Cardiac fibroblast (primary cell): ENCODE data around the gene LTBP2.

Experiments used
- DNase-seq, 2 donors: peaks; one replicate each; pipeline versions ENCODE4 v3.0.0 to v3.0.0-alpha.2; 2010; ENCODE audit warnings: low read depth in 2 of 2
- H3K4me3 ChIP-seq, 2 donors: replicated peaks in 1 of 2; 1 replicate in 1 of 2; 2 replicates in 1 of 2; pipeline ENCODE4 v1.5.1; 2011; ENCODE audit warnings: low read depth in 2 of 2, low read length in 2 of 2, mild to moderate bottlenecking in 2 of 2, moderate library complexity in 1 of 2
- TF ChIP-seq, protein P1 (sequence below): IDR thresholded peaks from one replicate; pipeline ENCODE4 v1.5.1; 2011; ENCODE audit warnings: low read depth, mild to moderate bottlenecking, low read length, inconsistent platforms

The LTBP2 gene

DNA sequence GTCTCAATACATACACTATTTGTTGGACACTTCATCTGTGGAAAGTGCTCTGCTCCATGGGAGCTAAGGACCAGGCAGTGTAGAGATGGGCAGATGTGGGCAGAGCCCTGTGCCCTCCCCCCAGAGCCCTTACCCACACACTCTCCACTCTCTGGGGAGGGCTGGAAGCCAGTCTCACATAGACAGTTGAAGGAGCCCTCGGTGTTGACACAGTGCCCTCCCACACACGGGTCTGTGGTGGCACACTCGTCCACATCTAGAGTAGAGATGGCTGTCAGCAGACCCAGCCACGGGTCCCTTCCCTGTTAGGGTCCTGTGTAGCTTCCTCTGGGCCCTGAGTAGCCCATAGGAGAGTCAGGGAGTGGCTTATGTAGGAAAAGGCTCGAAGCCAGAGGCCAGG is 104.2 kb downstream of the LTBP2 start:
- DNase-seq = no peak
- TF ChIP-seq, protein P1, sequence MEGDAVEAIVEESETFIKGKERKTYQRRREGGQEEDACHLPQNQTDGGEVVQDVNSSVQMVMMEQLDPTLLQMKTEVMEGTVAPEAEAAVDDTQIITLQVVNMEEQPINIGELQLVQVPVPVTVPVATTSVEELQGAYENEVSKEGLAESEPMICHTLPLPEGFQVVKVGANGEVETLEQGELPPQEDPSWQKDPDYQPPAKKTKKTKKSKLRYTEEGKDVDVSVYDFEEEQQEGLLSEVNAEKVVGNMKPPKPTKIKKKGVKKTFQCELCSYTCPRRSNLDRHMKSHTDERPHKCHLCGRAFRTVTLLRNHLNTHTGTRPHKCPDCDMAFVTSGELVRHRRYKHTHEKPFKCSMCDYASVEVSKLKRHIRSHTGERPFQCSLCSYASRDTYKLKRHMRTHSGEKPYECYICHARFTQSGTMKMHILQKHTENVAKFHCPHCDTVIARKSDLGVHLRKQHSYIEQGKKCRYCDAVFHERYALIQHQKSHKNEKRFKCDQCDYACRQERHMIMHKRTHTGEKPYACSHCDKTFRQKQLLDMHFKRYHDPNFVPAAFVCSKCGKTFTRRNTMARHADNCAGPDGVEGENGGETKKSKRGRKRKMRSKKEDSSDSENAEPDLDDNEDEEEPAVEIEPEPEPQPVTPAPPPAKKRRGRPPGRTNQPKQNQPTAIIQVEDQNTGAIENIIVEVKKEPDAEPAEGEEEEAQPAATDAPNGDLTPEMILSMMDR = no peak
- no peak overlapping the region for H3K4me3 ChIP-seq

DNA sequence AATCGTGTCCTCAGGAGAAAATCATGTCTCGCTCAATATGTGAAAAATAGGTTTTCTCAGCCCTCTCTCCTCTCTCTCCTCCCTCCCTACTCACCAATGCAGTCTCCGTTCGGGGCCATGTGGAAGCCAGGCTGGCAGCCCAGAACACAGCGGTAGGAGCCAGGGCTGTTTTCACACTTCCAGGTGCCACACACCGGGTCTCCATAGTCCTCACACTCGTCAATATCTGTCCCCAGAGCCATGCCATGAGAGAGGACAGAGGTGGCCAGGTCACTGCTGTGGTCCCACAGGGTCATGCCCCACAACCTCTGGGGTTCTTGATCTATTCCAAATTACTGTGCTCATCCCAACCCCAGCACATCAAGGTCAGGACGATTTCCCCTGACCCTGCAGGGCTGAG is 105.0 kb downstream of the LTBP2 start:
- DNase-seq = no peak
- H3K4me3 ChIP-seq = no peak overlapping the region
- TF ChIP-seq, protein P1 = no peak

DNA sequence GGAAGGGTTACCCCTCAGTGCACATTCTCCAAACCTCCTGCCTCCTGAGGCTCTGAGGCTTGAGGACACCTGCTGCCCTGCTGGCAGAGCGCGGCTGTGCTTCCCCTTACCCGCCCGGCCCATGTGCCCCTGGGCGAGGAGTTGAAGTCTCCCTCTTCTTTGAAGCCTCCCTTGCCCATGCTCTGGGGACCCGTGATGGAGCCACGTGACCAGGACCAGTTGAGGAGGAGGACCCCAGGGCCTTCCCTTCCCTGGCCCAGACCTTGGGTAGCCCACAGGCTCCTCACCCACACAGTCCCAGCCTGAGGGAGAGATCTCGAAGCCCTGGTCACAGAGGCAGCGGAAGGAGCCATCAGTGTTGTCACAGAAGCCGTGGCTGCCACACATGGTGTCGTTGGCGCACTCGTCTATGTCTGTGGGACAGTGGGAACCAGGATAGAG is 105.6 kb downstream of the LTBP2 start:
- TF ChIP-seq, protein P1 = no peak
- DNase-seq = no peak
- no peak overlapping the region for H3K4me3 ChIP-seq

DNA sequence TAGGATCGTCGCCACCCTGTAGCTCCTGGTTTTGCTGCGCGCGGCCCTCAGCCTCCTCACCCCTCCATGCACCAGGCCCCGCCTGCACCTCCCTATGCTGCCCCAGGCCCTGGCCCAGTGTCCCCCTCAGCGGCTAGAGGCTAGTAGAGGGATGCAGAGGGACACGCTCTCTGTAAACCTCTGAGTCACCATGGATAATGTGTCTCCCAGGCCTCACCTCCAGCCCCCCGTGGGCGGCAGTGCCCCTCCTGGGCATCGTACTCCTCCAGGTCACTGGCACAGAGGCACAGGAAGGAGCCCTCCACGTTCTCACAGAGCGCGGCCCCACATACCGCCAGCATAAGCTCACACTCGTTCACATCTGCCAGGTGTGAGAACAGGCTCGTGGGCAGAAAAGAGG is 106.2 kb downstream of the LTBP2 start:
- no peak overlapping the region for H3K4me3 ChIP-seq
- no peak for DNase-seq
- TF ChIP-seq, protein P1 = no peak

DNA sequence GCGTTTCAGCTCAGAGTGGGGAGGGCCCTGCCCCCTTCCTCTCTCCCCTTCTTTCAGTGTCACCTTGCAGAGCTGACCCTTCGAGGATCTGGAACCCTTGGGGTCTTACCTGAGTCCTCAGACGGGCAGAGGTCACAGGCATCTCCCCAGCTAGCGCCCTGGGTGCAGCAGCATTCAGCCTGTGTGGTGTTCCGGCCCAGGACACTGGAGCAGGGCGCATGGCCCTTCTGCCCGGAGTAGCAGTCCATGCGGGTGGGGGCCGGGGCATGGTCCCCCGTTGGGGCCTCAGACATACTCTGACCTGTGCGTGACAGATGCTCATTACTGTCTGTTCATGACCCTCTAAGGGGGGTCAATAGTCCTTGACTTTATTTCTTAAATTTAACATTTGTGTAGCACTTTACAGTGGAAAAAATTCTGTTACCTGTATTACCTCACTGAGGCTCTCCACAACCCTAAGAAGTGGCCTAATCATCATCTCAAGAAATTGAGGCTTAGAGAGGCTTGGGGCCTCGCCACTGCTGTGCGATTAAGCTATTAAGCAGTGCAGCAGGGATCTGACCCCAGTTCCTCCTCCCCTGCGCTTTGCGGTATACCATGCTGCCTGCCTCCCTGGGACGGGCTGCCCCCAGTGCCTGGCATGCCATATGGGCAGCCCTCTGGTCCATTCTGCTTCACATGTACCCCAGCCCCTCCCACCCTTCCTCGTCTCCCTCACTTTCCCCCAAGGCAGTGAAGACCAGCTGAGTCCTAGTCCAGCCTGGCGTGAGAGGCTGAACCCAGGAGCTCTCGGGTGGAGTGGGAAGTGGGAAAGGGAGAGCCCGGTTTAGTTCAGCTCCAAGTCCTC is 106.9 kb downstream of the LTBP2 start:
- no peak overlapping the region for H3K4me3 ChIP-seq
- TF ChIP-seq, protein P1 = no peak
- no peak for DNase-seq

DNA sequence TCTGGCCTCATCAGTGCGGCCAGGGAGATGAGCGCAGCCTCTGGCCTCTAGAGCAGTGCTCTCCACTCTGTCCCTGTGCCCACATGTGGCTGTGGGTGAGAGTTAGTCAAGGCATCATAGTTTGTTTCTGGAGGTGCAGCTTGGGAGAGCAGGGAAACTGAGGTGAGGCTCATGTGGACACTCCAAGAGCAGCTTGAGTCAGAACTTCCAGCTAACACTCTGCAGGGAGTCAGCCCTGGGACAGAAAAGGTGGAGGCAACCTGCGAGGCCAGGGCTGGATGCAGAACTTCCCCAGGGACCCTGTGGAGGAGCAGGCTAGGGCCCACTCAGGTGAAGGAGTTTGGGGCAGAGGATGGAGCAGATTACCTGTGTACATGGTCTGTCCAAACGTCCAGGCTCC is 107.6 kb downstream of the LTBP2 start:
- H3K4me3 ChIP-seq = no peak overlapping the region
- TF ChIP-seq, protein P1 = no peak
- DNase-seq = no peak

DNA sequence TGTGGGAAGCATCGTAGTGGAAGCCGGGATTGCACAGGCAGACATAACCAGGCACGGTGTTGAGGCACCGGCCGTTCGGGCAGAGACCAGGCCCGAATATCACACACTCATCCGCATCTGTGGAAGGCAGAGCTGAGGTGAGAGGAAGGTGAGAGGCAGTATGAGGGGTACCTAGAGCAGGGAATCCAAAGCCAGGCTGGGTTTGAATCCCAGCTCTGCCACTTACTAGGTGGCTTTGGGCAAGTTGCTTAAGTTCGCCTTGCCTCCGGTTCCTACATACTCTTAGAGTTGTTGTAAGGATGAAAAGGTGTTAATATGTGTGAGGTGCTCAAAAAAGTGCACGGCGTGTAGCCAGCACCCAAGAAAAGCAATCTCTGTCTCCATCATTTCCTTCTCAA is 108.1 kb downstream of the LTBP2 start:
- TF ChIP-seq, protein P1 = no peak
- no peak for DNase-seq
- H3K4me3 ChIP-seq = no peak overlapping the region
